ENCODE data around the gene PRM1. TPM values are rescaled to one million over a fixed set of nuclear protein-coding genes. Genes with fewer than 3 reads are reported as not detected.

PRM1 gene
- total and polyA plus RNA-seq, 2 experiments from 2014 or later: not detected

- Histone ChIP-seq H3K36me3 (no peaks in the 10 kb centered on the region), H3K4me1 (ENCODE audit: low read depth) (no peaks in the 10 kb centered on the region), H3K4me3 (peak overlapping the region; percentile 81), H3K9me3 (ENCODE audit: low read depth) (no peaks in the 10 kb centered on the region), H3K27me3 (no peaks in the 10 kb centered on the region), H3K27ac (no peak overlapping the region)
- peak; percentile 61 to 72 for DNase-seq (ENCODE audit: low read depth in 1 of 2, low spot score in 1 of 2)
- no peak for TF ChIP-seq CTCF (IDR thresholded peaks at IDR 0.05; ENCODE audit: low read depth, low read length)
Observed at GRCh38 chr16:11256661-11257130, 24.4 kb downstream of the PRM1 start.

GRCh38 chr16:11255737-11256660 is 25.1 kb downstream of the PRM1 start, which contains the start of gene SOCS1:
SOCS1 (minus strand) TSS chr16:11256204; CDS start chr16:11255478, 726 bp downstream.
- peak within 1 kb of the TSS; percentile 50 for H3K27ac ChIP-seq
- peak; percentile 74 for TF ChIP-seq CTCF (IDR thresholded peaks at IDR 0.05; ENCODE audit: low read depth, low read length)

GRCh38 chr16:11254913-11255736 is 26.0 kb downstream of the PRM1 start:
- DNase-seq (ENCODE audit: low read depth in 1 of 2, low spot score in 1 of 2): peak; percentile 62 to 74
- no peaks in the 10 kb centered on the region for H3K36me3 ChIP-seq
- H3K27ac ChIP-seq: no peak overlapping the region
- no peaks in the 10 kb centered on the region for H3K9me3 ChIP-seq (ENCODE audit: low read depth)
- no peaks in the 10 kb centered on the region for H3K4me1 ChIP-seq (ENCODE audit: low read depth)
- peak overlapping the region; percentile 81 for H3K4me3 ChIP-seq
- TF ChIP-seq CTCF (IDR thresholded peaks at IDR 0.05; ENCODE audit: low read depth, low read length): peak; percentile 26
- no peaks in the 10 kb centered on the region for H3K27me3 ChIP-seq

More at GRCh38 chr16:11255737-11256660, 25.1 kb downstream of the PRM1 start, which contains the start of gene SOCS1:
- DNase-seq (ENCODE audit: low read depth in 1 of 2, low spot score in 1 of 2): peak; percentile 92 to 93
- Histone ChIP-seq H3K36me3 (no peaks in the 10 kb centered on the region), H3K4me3 (peak within 1 kb of the TSS; percentile 81), H3K4me1 (ENCODE audit: low read depth) (no peaks in the 10 kb centered on the region), H3K9me3 (ENCODE audit: low read depth) (no peaks in the 10 kb centered on the region), H3K27me3 (no peaks in the 10 kb centered on the region)

GRCh38 chr16:11253995-11254912 is 26.9 kb downstream of the PRM1 start:
- no peak for TF ChIP-seq CTCF (IDR thresholded peaks at IDR 0.05; ENCODE audit: low read depth, low read length)
- DNase-seq (ENCODE audit: low read depth in 1 of 2, low spot score in 1 of 2): no peak
- H3K27ac ChIP-seq: no peak overlapping the region
- no peaks in the 10 kb centered on the region for H3K27me3 ChIP-seq
- no peaks in the 10 kb centered on the region for H3K9me3 ChIP-seq (ENCODE audit: low read depth)
- no peaks in the 10 kb centered on the region for H3K36me3 ChIP-seq
- H3K4me1 ChIP-seq (ENCODE audit: low read depth): no peaks in the 10 kb centered on the region
- peak overlapping the region; percentile 81 for H3K4me3 ChIP-seq
